HCT116 (cell line): ENCODE data around the gene HIPK3. TPM values are rescaled to one million over a fixed set of nuclear protein-coding genes. Genes with fewer than 3 reads are reported as not detected.

ENCODE experiments used
- ATAC-seq: fragments of 200-7000 bp; cut with Tn5 transposase; 2 replicates; pipeline ENCODE4 v1.9.1; 2020; ENCODE audit warnings: mild to moderate bottlenecking, moderate library complexity
- BruUV-seq: library from RNA; stranded (reverse); fragments of 400-500 nt; replicated peaks from 2 replicates; lab custom pipeline; 2021; lab: Mats Ljungman, UMichigan
- CTCF ChIA-PET: fragments of 300-600 bp; sonication (Branson Sonifier 250); formaldehyde crosslinking; loops from one replicate; lab custom pipeline; 2021; ENCODE audit warnings: antibody characterized with exemption; lab: Charles Lee
- POLR2A ChIA-PET: fragments of 300-600, 350-600 bp; sonication (Branson Sonifier 250); formaldehyde crosslinking; loops from one replicate; lab custom pipeline; 2021; ENCODE audit warnings: antibody characterized with exemption; lab: Charles Lee
- RAD21 ChIA-PET, 2 experiments: fragments of 300-600 bp; sonication (Branson Sonifier 250); formaldehyde crosslinking; loops; one replicate each; lab custom pipeline; 2023; ENCODE audit warnings: low total read pairs in 2 of 2; ENCODE audit not compliant: uncharacterized antibody in 2 of 2, unreplicated experiment in 2 of 2, low non-redundant PET in 1 of 2; lab: Charles Lee
- DNase-seq: peaks from one replicate; pipeline ENCODE4 v3.0.0-alpha.2; 2010; ENCODE audit warnings: low read depth, low spot score
- H2AFZ ChIP-seq: fragments of 200-600 bp; shearing (Covaris generic), sonication (generic); 2 replicates; pipeline ENCODE4 v1.6.1; 2017; ENCODE audit warnings: low read depth, mixed run types, mixed read lengths, antibody characterized with exemption, low read length; ENCODE audit not compliant: poor library complexity, severe bottlenecking
- H3K27ac ChIP-seq: 2 replicates; pipeline ENCODE4 v1.5.1; 2012; ENCODE audit warnings: low read depth, low read length
- H3K27me3 ChIP-seq: fragments of 200-600 bp; sonication (generic); 2 replicates; pipeline ENCODE4 v1.6.1; 2016; ENCODE audit warnings: mixed run types, low read length, mixed read lengths; ENCODE audit not compliant: insufficient read depth
- H3K36me3 ChIP-seq, 2 experiments: fragments of 200-500 bp in 1 of 2; fragments of 200-600 bp in 1 of 2; sonication (Bioruptor generic) in 1 of 2; sonication (generic) in 1 of 2; 2 replicates each; pipeline versions ENCODE4 v1.5.1 to v1.6.1; 2014 to 2016; ENCODE audit warnings: low read length in 2 of 2, inconsistent platforms in 1 of 2, mixed read lengths in 1 of 2, mixed run types in 1 of 2; ENCODE audit not compliant: insufficient read depth in 2 of 2, control insufficient read depth in 1 of 2
- H3K4me1 ChIP-seq, 2 experiments: fragments of 200-600 bp in 1 of 2; sonication (generic) in 1 of 2; 2 replicates each; pipeline versions ENCODE4 v1.5.1 to v1.6.1; 2012 to 2017; ENCODE audit warnings: low read length in 2 of 2, inconsistent platforms in 1 of 2, mild to moderate bottlenecking in 1 of 2, mixed read lengths in 1 of 2, mixed run types in 1 of 2, moderate library complexity in 1 of 2; ENCODE audit not compliant: insufficient read depth in 2 of 2, control insufficient read depth in 1 of 2
- H3K4me2 ChIP-seq: fragments of 200-600 bp; sonication (generic); 2 replicates; pipeline ENCODE4 v1.6.1; 2017; ENCODE audit warnings: mixed run types, low read length, mixed read lengths
- H3K4me3 ChIP-seq, 2 experiments: fragments of 200-600 bp in 1 of 2; sonication (generic) in 1 of 2; replicated peaks in 1 of 2; 2 replicates each; pipeline ENCODE4 v1.5.1; 2011 to 2016; ENCODE audit warnings: low read length in 2 of 2, control low read depth in 1 of 2, low read depth in 1 of 2, mild to moderate bottlenecking in 1 of 2, mixed read lengths in 1 of 2, mixed run types in 1 of 2
- H3K79me2 ChIP-seq: fragments of 200-600 bp; sonication (generic); 2 replicates; pipeline ENCODE4 v1.6.1; 2017; ENCODE audit warnings: mild to moderate bottlenecking, mixed run types, low read length, moderate library complexity, mixed read lengths; ENCODE audit not compliant: insufficient read depth
- H3K9ac ChIP-seq: fragments of 200-600 bp; sonication (generic); 2 replicates; pipeline ENCODE4 v1.6.1; 2016; ENCODE audit warnings: low read length, mixed read lengths
- H3K9me2 ChIP-seq: fragments of 200-600 bp; sonication (generic), shearing (Covaris generic); 2 replicates; pipeline ENCODE4 v1.6.1; 2017; ENCODE audit warnings: mixed run types, mild to moderate bottlenecking, moderate library complexity; ENCODE audit not compliant: insufficient read depth
- H3K9me3 ChIP-seq, 2 experiments: fragments of 200-500 bp in 1 of 2; fragments of 200-600 bp in 1 of 2; sonication (Bioruptor generic) in 1 of 2; sonication (generic) in 1 of 2; 2 replicates each; pipeline ENCODE4 v1.6.1; 2014 to 2017; ENCODE audit warnings: low read length in 2 of 2, mixed read lengths in 2 of 2, inconsistent platforms in 1 of 2, low read depth in 1 of 2, mild to moderate bottlenecking in 1 of 2, mixed run types in 1 of 2, moderate library complexity in 1 of 2; ENCODE audit not compliant: control insufficient read depth in 1 of 2, insufficient read depth in 1 of 2
- H4K20me1 ChIP-seq: fragments of 200-600 bp; sonication (generic), shearing (Covaris generic); 2 replicates; pipeline ENCODE4 v1.6.1; 2017; ENCODE audit warnings: mixed run types, mild to moderate bottlenecking, moderate library complexity; ENCODE audit not compliant: insufficient read depth
- ATF3 ChIP-seq: IDR thresholded peaks from 2 replicates; pipeline ENCODE4 v1.6.1; 2012
- CEBPB ChIP-seq: IDR thresholded peaks from 2 replicates; pipeline ENCODE4 v1.6.1; 2012; ENCODE audit warnings: low read depth
- CTCF ChIP-seq, 3 experiments: fragments of 200-600 bp in 1 of 3; sonication (generic) in 1 of 3; IDR thresholded peaks in 2 of 3; conservative IDR thresholded peaks in 1 of 3; 2 replicates each; pipeline ENCODE4 v1.5.1; 2012 to 2017; ENCODE audit warnings: low read depth in 2 of 3, low read length in 2 of 3, antibody characterized with exemption in 1 of 3, borderline replicate concordance in 1 of 3, control low read depth in 1 of 3, mild to moderate bottlenecking in 1 of 3, mixed read lengths in 1 of 3, mixed run types in 1 of 3, moderate library complexity in 1 of 3; ENCODE audit not compliant: insufficient read depth in 1 of 3
- EZH2 ChIP-seq: fragments of 200-600 bp; sonication (generic); IDR thresholded peaks from 2 replicates; pipeline ENCODE4 v1.6.1; 2017; ENCODE audit warnings: antibody characterized with exemption, mixed run types
- EZH2phosphoT487 ChIP-seq: fragments of 200-600 bp; IDR thresholded peaks from 2 replicates; pipeline ENCODE4 v1.6.1; 2018; ENCODE audit warnings: antibody characterized with exemption, borderline replicate concordance
- JUND ChIP-seq: IDR thresholded peaks from 2 replicates; pipeline ENCODE4 v1.6.1; 2012
- POLR2AphosphoS5 ChIP-seq: IDR thresholded peaks from 2 replicates; pipeline ENCODE4 v1.6.1; 2011; ENCODE audit warnings: mild to moderate bottlenecking, low read depth, low read length, moderate library complexity
- RAD21 ChIP-seq: IDR thresholded peaks from 2 replicates; pipeline ENCODE4 v1.6.1; 2012; ENCODE audit warnings: low read depth, mild to moderate bottlenecking
- REST ChIP-seq: IDR thresholded peaks from 2 replicates; pipeline ENCODE4 v1.6.1; 2012; ENCODE audit warnings: low read depth
- SP1 ChIP-seq: IDR thresholded peaks from 2 replicates; pipeline ENCODE4 v1.6.1; 2012; ENCODE audit warnings: low read depth
- ZNF274 ChIP-seq: fragments of 200-500 bp; sonication (Bioruptor generic); IDR thresholded peaks from 2 replicates; pipeline ENCODE4 v1.6.1; 2014; ENCODE audit warnings: mild to moderate bottlenecking, low read depth, low read length, inconsistent platforms
- intact Hi-C: fragments of 100-400 bp; cut with micrococcal nuclease; formaldehyde crosslinking; loops from 2 replicates; pipeline ENCODE4 v1.10.0; 2022
- total RNA-seq: library from RNA; stranded (reverse); gene quantifications from one replicate; pipeline ENCODE4 v1.2.1, GENCODE V29; 2021; ENCODE audit not compliant: unreplicated experiment
- TF ChIP-seq, protein P1 (sequence below): IDR thresholded peaks from 2 replicates; pipeline ENCODE4 v1.6.1; 2012

The HIPK3 gene
- total RNA-seq, 1 experiment from 2014 or later = 35.2 TPM

DNA sequence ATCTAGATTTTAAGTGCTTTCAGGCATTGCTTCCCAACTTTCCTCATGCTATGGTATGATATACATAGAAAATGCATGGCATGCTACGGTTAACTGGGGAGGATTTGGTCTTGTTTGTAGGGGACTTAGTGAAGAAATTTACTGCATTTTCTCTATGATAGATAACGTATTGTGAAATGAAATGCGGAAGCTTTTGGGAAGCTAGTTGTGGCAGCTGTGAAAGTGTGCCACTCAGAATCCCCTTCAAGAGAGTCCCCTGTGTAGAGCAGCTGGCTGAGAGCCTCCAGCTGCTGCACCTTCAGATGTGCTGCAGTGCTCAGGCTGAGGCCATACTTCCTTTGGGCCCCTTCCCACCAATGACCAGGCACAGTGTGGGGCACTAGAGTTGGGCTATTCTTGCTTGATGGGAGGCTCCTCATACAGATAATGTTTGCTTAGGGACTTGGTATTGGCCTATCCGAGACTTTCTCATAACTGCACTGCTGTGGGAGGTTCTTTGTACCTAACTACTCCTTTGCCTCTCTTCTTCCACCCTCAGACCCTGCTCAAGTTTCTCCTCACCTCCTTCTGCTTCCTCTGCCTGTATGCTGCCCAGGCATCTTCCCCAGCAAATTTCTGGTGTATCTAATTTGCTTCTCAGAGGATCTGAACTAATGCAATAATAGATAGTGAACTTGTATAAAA lies 67.3 kb downstream of the HIPK3 start (continued):
- TF ChIP-seq REST (no peak), ATF3 (no peak), EZH2 (no peak), ZNF274 (no peak), RAD21 (no peak), SP1 (no peak), CEBPB (no peak)
- TF ChIP-seq, protein P1, sequence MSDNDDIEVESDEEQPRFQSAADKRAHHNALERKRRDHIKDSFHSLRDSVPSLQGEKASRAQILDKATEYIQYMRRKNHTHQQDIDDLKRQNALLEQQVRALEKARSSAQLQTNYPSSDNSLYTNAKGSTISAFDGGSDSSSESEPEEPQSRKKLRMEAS = no peak

DNA sequence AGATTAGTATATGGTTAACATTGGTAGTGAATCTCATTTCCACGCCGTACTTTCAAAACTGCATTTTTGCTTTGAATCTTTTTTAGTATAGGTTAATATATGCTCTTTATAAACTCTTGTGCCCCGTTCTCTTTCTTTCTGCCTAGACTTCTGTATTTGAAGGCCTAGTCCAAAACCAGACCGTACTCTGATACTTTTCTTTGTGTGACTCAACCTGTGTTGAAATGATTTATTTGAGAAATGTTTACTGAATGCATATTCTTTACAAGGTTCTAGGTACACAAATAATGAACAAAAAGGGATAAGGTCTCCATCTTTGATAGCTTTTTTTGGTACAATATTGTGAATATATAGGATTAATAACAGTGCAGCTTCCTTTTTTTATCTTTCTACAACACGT lies 68.3 kb downstream of the HIPK3 start:
- no peaks in the 10 kb centered on the region for H4K20me1 ChIP-seq
- no peak overlapping the region for H3K9ac ChIP-seq
- POLR2A ChIA-PET = no interaction called here
- CTCF ChIA-PET = no interaction called here
- no peak overlapping the region for H2AFZ ChIP-seq
- 0 out of 4 replicates have a peak, but pooled peaks cover 0 to 2% of the 10 kb centered on the region in 2 experiments for H3K4me1 ChIP-seq
- no peak for DNase-seq
- BruUV-seq = no TSS peak
- H3K9me2 ChIP-seq = no peaks in the 10 kb centered on the region
- no peak overlapping the region for H3K4me2 ChIP-seq
- no peaks in the 10 kb centered on the region for H3K36me3 ChIP-seq
- no peaks in the 10 kb centered on the region for H3K9me3 ChIP-seq
- H3K27ac ChIP-seq = no peak overlapping the region
- peaks cover 42% of the 10 kb centered on the region for H3K79me2 ChIP-seq
- RAD21 ChIA-PET = no interaction called here
- no peaks in the 10 kb centered on the region for H3K27me3 ChIP-seq
- intact Hi-C loops = loop anchor here (10.0 kb wide), 1 partner anchor 361 kb away; no protein-coding TSS in a partner anchor
- no peak for ATAC-seq
- H3K4me3 ChIP-seq = no peak overlapping the region
- TF ChIP-seq POLR2AphosphoS5 (no peak), ZNF274 (no peak), CTCF (IDR thresholded peaks at IDR 0.05 in 2 of 3, conservative IDR thresholded peaks at IDR 0.05 in 1 of 3; ENCODE audit: borderline replicate concordance in 1 of 3, insufficient read depth in 1 of 3, low read depth in 2 of 3, low read length in 2 of 3) (no peak), EZH2 (no peak), CEBPB (no peak), JUND (no peak), EZH2phosphoT487 (no peak)
